H9 (cell line): ENCODE data around the gene TGFBR2. TPM values are rescaled to one million over a fixed set of nuclear protein-coding genes. Genes with fewer than 3 reads are reported as not detected.

Experiments used
- DNase-seq: peaks from one replicate; pipeline ENCODE4 v3.0.0-alpha.2; 2017
- H2AFZ ChIP-seq: one replicate; pipeline ENCODE4 v1.6.1; 2013; ENCODE audit warnings: mild to moderate bottlenecking, low read length, control low read depth, moderate library complexity
- H2AK5ac ChIP-seq: 2 replicates; pipeline ENCODE4 v1.6.1; 2013; ENCODE audit warnings: low read length, control low read depth, mixed read lengths; ENCODE audit not compliant: insufficient read length
- H2BK120ac ChIP-seq: one replicate; pipeline ENCODE4 v1.6.1; 2013; ENCODE audit warnings: low read depth, mild to moderate bottlenecking, low read length, control low read depth, inconsistent platforms; ENCODE audit not compliant: poor library complexity, severe bottlenecking
- H2BK12ac ChIP-seq: 2 replicates; pipeline ENCODE4 v1.6.1; 2013; ENCODE audit warnings: low read length, control low read depth, mixed read lengths, low read depth; ENCODE audit not compliant: insufficient read length
- H2BK15ac ChIP-seq: 2 replicates; pipeline ENCODE4 v1.6.1; 2013; ENCODE audit warnings: low read depth, low read length, control low read depth
- H2BK20ac ChIP-seq: one replicate; pipeline ENCODE4 v1.6.1; 2013; ENCODE audit warnings: low read depth, mild to moderate bottlenecking, low read length, control low read depth, inconsistent platforms; ENCODE audit not compliant: poor library complexity, severe bottlenecking
- H2BK5ac ChIP-seq: 2 replicates; pipeline ENCODE4 v1.6.1; 2013; ENCODE audit warnings: low read length, control low read depth, mixed read lengths; ENCODE audit not compliant: insufficient read length
- H3K14ac ChIP-seq: 2 replicates; pipeline ENCODE4 v1.6.1; 2013; ENCODE audit warnings: low read length, control low read depth; ENCODE audit not compliant: insufficient read depth
- H3K18ac ChIP-seq: 2 replicates; pipeline ENCODE4 v1.6.1; 2013; ENCODE audit warnings: low read depth, mild to moderate bottlenecking, mixed read lengths, low read length, control low read depth; ENCODE audit not compliant: insufficient read length
- H3K23ac ChIP-seq: 2 replicates; pipeline ENCODE4 v1.6.1; 2013; ENCODE audit warnings: low read length, control low read depth, mixed read lengths, low read depth; ENCODE audit not compliant: insufficient read length
- H3K23me2 ChIP-seq: 2 replicates; pipeline ENCODE4 v1.6.1; 2013; ENCODE audit warnings: low read depth, mild to moderate bottlenecking, mixed read lengths, low read length, control low read depth; ENCODE audit not compliant: insufficient read length, poor library complexity, severe bottlenecking
- H3K27ac ChIP-seq: 2 replicates; pipeline ENCODE4 v1.5.1; 2013; ENCODE audit warnings: low read length, control low read depth, mixed read lengths, low read depth; ENCODE audit not compliant: insufficient read length
- H3K27me3 ChIP-seq: 2 replicates; pipeline ENCODE4 v1.6.1; 2013; ENCODE audit warnings: low read length, control low read depth, inconsistent platforms; ENCODE audit not compliant: insufficient read depth
- H3K4ac ChIP-seq: 2 replicates; pipeline ENCODE4 v1.6.1; 2013; ENCODE audit warnings: low read depth, mild to moderate bottlenecking, control low read depth, inconsistent platforms, low read length, moderate library complexity
- H3K4me1 ChIP-seq: 2 replicates; pipeline ENCODE4 v1.6.1; 2013; ENCODE audit warnings: low read length, control low read depth, inconsistent platforms; ENCODE audit not compliant: insufficient read depth
- H3K4me2 ChIP-seq: 2 replicates; pipeline ENCODE4 v1.6.1; 2013; ENCODE audit warnings: low read length, control low read depth, mixed read lengths; ENCODE audit not compliant: insufficient read length, insufficient read depth
- H3K56ac ChIP-seq: 2 replicates; pipeline ENCODE4 v1.6.1; 2013; ENCODE audit warnings: low read depth, mild to moderate bottlenecking, mixed read lengths, low read length, control low read depth; ENCODE audit not compliant: insufficient read length
- H3K79me1 ChIP-seq: 2 replicates; pipeline ENCODE4 v1.6.1; 2013; ENCODE audit warnings: low read depth, mild to moderate bottlenecking, moderate library complexity, low read length, control low read depth, inconsistent platforms; ENCODE audit not compliant: insufficient read depth, poor library complexity, severe bottlenecking
- H3K79me2 ChIP-seq: 2 replicates; pipeline ENCODE4 v1.6.1; 2013; ENCODE audit warnings: low read length, control low read depth, inconsistent platforms; ENCODE audit not compliant: insufficient read depth
- H3K9ac ChIP-seq: 2 replicates; pipeline ENCODE4 v1.6.1; 2013; ENCODE audit warnings: low read length, control low read depth, mixed read lengths; ENCODE audit not compliant: insufficient read length; ENCODE audit errors: extremely low read depth
- H3K9me3 ChIP-seq: one replicate; pipeline ENCODE4 v1.6.1; 2013; ENCODE audit warnings: low read depth, low read length, inconsistent platforms; ENCODE audit not compliant: control insufficient read depth
- H3T11ph ChIP-seq: one replicate; pipeline ENCODE4 v1.6.1; 2013; ENCODE audit warnings: mild to moderate bottlenecking, low read length, control low read depth, inconsistent platforms
- H4K20me1 ChIP-seq: one replicate; pipeline ENCODE4 v1.6.1; 2013; ENCODE audit not compliant: control insufficient read depth, insufficient read length, insufficient read depth
- H4K5ac ChIP-seq: 2 replicates; pipeline ENCODE4 v1.6.1; 2013; ENCODE audit warnings: low read depth, mild to moderate bottlenecking, mixed read lengths, low read length, control low read depth; ENCODE audit not compliant: insufficient read length
- H4K8ac ChIP-seq: replicated peaks from 2 replicates; pipeline ENCODE4 v1.6.1; 2013; ENCODE audit warnings: low read length, control low read depth, mixed read lengths, low read depth; ENCODE audit not compliant: insufficient read length
- H4K91ac ChIP-seq: 2 replicates; pipeline ENCODE4 v1.6.1; 2013; ENCODE audit warnings: low read depth, mild to moderate bottlenecking, moderate library complexity, mixed read lengths, low read length, control low read depth; ENCODE audit not compliant: insufficient read length
- H3K27ac Mint-ChIP-seq, 3 experiments: 2 replicates in 2 of 3; 3 replicates in 1 of 3; pipeline ENCODE4 v1.8.0; 2020 to 2021; ENCODE audit warnings: mixed read lengths in 3 of 3, mild to moderate bottlenecking in 1 of 3, moderate library complexity in 1 of 3
- H3K27me3 Mint-ChIP-seq: 2 replicates; pipeline ENCODE4 v1.8.0; 2021; ENCODE audit warnings: low read depth, mild to moderate bottlenecking, moderate library complexity, mixed read lengths
- H3K36me3 Mint-ChIP-seq, 3 experiments: 2 replicates in 2 of 3; 3 replicates in 1 of 3; pipeline ENCODE4 v1.8.0; 2020 to 2021; ENCODE audit warnings: low read depth in 3 of 3, mixed read lengths in 3 of 3; ENCODE audit not compliant: insufficient read depth in 1 of 3
- H3K4me1 Mint-ChIP-seq, 2 experiments: 2 replicates each; pipeline ENCODE4 v1.8.0; 2020; ENCODE audit warnings: mixed read lengths in 2 of 2
- H3K4me3 Mint-ChIP-seq, 2 experiments: 2 replicates in 1 of 2; 3 replicates in 1 of 2; pipeline ENCODE4 v1.8.0; 2020 to 2021; ENCODE audit warnings: mild to moderate bottlenecking in 2 of 2, mixed read lengths in 2 of 2, moderate library complexity in 1 of 2
- H3K9me3 Mint-ChIP-seq, 2 experiments: 2 replicates in 1 of 2; 3 replicates in 1 of 2; pipeline ENCODE4 v1.8.0; 2020; ENCODE audit warnings: mild to moderate bottlenecking in 2 of 2, mixed read lengths in 2 of 2, moderate library complexity in 1 of 2
- WGBS: extraction: QIAGEN DNeasy Blood & Tissue Kit; methylation state at CpG from one replicate; pipeline ENCODE4 v1.1.7; 2013; ENCODE audit warnings: missing lambda C conversion rate, low lambda C conversion rate, mixed read lengths; ENCODE audit not compliant: insufficient read length; ENCODE audit errors: extremely low coverage; 5-methylcytosine and 5-hydroxymethylcytosine counted together
- total RNA-seq: library from RNA; stranded (reverse); gene quantifications from 2 replicates; pipeline ENCODE4 v1.2.1, GENCODE V29; 2021
- TF ChIP-seq, protein P1 (sequence below): fragments of 200-600 bp; sonication (generic); conservative IDR thresholded peaks from 3 replicates; pipeline ENCODE4 v1.8.0; 2021; ENCODE audit warnings: antibody characterized with exemption, mild to moderate bottlenecking

The TGFBR2 gene
- total RNA-seq, 1 experiment from 2014 or later: 10.6 TPM

DNA sequence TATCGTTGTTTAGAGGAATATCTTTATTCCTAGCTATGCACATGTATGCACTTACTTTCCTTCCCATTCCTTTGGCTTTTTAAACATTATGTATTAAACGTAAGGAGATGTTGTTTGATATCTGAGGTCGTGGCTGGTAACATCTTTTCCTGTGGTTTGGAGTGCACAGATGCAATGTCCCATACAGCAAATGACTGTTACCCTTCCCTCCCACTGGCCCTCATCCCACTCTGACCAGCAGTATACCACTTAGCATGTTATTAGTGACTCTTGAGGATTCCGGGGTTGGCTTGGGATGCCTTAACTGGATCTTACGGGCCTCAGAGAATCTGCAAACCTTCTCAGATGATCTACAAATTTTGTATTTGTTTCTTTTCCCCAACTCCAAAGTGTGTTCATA lies 34.5 kb downstream of the TGFBR2 start:
- Histone ChIP-seq H3K79me2 (peaks cover 16% of the 10 kb centered on the region; the same call in 1 of the 2 replicates), H3K27ac (no peak overlapping the region), H3K23ac (no peak overlapping the region), H3T11ph (no peak overlapping the region), H3K56ac (no peak overlapping the region), H3K14ac (no peak overlapping the region), H3K18ac (no peak overlapping the region), H4K91ac (no peak overlapping the region), H3K79me1 (no peaks in the 10 kb centered on the region), H3K9me3 (no peaks in the 10 kb centered on the region), H4K8ac (no peak overlapping the region), H2BK120ac (no peak overlapping the region), H3K4me1 (peaks cover 5% of the 10 kb centered on the region; the same call in 1 of the 2 replicates), H3K23me2 (no peaks in the 10 kb centered on the region), H4K5ac (no peak overlapping the region), H4K20me1 (no peaks in the 10 kb centered on the region), H3K4ac (no peak overlapping the region), H2BK20ac (no peak overlapping the region), H2AK5ac (no peak overlapping the region), H3K4me2 (no peak overlapping the region), H2BK12ac (no peak overlapping the region), H2AFZ (no peak overlapping the region), H3K27me3 (no peaks in the 10 kb centered on the region), H3K9ac (no peak overlapping the region), H2BK5ac (no peak overlapping the region), H2BK15ac (no peak overlapping the region)
- Mint-ChIP-seq H3K4me3 (no peak overlapping the region), H3K27ac (no peak overlapping the region; a peak in 1 of 7 replicates), H3K4me1 (peaks cover 8 to 10% of the 10 kb centered on the region in 2 experiments), H3K9me3 (no peaks in the 10 kb centered on the region), H3K36me3 (peaks cover 15 to 17% (median 16%) of the 10 kb centered on the region in 3 experiments), H3K27me3 (no peaks in the 10 kb centered on the region)
- no peak for DNase-seq
- WGBS: no CpG with 5 or more reads among the region's 5 CpGs
- TF ChIP-seq, protein P1, sequence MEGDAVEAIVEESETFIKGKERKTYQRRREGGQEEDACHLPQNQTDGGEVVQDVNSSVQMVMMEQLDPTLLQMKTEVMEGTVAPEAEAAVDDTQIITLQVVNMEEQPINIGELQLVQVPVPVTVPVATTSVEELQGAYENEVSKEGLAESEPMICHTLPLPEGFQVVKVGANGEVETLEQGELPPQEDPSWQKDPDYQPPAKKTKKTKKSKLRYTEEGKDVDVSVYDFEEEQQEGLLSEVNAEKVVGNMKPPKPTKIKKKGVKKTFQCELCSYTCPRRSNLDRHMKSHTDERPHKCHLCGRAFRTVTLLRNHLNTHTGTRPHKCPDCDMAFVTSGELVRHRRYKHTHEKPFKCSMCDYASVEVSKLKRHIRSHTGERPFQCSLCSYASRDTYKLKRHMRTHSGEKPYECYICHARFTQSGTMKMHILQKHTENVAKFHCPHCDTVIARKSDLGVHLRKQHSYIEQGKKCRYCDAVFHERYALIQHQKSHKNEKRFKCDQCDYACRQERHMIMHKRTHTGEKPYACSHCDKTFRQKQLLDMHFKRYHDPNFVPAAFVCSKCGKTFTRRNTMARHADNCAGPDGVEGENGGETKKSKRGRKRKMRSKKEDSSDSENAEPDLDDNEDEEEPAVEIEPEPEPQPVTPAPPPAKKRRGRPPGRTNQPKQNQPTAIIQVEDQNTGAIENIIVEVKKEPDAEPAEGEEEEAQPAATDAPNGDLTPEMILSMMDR: no peak
